Spleen (tissue), 7 donors: ENCODE measurements around the gene XIRP2.

Experiments used
- POLR2A ChIP-seq, 3 donors: fragments of 450-650 bp; IDR thresholded peaks; one replicate each; pipeline ENCODE4 v1.5.1; 2017; ENCODE audit warnings: antibody characterized with exemption in 3 of 3, mild to moderate bottlenecking in 1 of 3
- POLR2AphosphoS5 ChIP-seq, 3 donors: sonication (generic); formaldehyde crosslinking; IDR thresholded peaks; one replicate each; pipeline ENCODE4 v1.5.1; 2017; ENCODE audit warnings: antibody characterized with exemption in 3 of 3
- TF ChIP-seq, protein P1 (sequence below), 11 experiments: fragments of 200-600 bp in 7 of 11; fragments of 450-650 bp in 4 of 11; sonication (generic) in 4 of 11; IDR thresholded peaks in 8 of 11; conservative IDR thresholded peaks in 3 of 11; 1 replicate in 7 of 11; 2 replicates in 4 of 11; pipeline versions ENCODE4 v1.4.0 to v1.8.0; 2016 to 2021; ENCODE audit warnings: antibody characterized with exemption in 11 of 11, inconsistent platforms in 4 of 11, mild to moderate bottlenecking in 1 of 11
- donor health status: DM: no; HTN: no; CAD: no; lungs with moderate emphysema.
- donor health status: DM: no; HTN: no; CAD: no.
- donor health status: DM: no; HTN: no; CAD: no.

DNA sequence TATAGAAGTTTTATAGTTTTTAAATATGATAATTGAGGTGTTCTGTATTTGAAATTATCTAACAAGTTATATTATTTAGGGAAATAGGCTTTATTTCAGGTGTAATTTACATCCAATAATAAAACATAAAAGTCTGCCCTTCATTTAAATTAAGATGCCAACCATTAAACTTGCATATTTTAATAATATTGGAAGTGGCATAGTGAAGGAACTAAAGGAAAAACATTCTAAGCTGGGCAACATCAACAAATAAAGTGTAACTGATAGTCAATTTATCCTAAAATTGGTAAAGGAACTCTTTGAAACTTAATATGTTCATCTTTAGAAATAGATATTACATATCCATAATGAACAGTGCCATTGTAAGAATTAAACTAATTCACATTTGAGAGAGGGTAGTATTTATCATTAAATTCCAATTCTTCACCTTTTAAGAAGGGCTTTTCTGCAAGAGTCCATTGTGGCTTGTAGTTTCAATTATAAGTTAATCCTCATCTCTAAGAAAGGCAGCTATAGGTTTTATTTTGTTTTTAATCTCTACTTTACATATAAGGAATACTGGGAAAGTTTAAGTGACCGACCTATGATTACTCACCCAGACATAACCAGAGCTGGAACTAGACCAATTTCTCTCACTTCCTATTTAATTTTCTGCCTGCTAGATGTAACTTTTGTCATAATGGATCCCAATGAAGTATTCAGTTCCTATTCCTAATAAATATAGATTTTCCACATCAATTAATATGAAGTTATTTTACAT lies 401.6 kb downstream of the XIRP2 start:
- TF ChIP-seq, protein P1, sequence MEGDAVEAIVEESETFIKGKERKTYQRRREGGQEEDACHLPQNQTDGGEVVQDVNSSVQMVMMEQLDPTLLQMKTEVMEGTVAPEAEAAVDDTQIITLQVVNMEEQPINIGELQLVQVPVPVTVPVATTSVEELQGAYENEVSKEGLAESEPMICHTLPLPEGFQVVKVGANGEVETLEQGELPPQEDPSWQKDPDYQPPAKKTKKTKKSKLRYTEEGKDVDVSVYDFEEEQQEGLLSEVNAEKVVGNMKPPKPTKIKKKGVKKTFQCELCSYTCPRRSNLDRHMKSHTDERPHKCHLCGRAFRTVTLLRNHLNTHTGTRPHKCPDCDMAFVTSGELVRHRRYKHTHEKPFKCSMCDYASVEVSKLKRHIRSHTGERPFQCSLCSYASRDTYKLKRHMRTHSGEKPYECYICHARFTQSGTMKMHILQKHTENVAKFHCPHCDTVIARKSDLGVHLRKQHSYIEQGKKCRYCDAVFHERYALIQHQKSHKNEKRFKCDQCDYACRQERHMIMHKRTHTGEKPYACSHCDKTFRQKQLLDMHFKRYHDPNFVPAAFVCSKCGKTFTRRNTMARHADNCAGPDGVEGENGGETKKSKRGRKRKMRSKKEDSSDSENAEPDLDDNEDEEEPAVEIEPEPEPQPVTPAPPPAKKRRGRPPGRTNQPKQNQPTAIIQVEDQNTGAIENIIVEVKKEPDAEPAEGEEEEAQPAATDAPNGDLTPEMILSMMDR (IDR thresholded peaks at IDR 0.05 in 8 of 11, conservative IDR thresholded peaks at IDR 0.05 in 3 of 11): no peak
- TF ChIP-seq POLR2AphosphoS5 (IDR thresholded peaks at IDR 0.05) (no peak), POLR2A (IDR thresholded peaks at IDR 0.05) (no peak)
